T-helper 22 cell (primary cell): ENCODE data around the gene GALNTL6.
"Not testable (repeated sequence)": the region's sequence is repeated elsewhere in the genome, so short reads cannot be mapped to it uniquely, and the experiment has no call there.

Experiments used
- DNase-seq: peaks from one replicate; pipeline ENCODE4 v3.0.0-alpha.2; 2020; ENCODE audit warnings: low read depth

The GALNTL6 gene

DNA sequence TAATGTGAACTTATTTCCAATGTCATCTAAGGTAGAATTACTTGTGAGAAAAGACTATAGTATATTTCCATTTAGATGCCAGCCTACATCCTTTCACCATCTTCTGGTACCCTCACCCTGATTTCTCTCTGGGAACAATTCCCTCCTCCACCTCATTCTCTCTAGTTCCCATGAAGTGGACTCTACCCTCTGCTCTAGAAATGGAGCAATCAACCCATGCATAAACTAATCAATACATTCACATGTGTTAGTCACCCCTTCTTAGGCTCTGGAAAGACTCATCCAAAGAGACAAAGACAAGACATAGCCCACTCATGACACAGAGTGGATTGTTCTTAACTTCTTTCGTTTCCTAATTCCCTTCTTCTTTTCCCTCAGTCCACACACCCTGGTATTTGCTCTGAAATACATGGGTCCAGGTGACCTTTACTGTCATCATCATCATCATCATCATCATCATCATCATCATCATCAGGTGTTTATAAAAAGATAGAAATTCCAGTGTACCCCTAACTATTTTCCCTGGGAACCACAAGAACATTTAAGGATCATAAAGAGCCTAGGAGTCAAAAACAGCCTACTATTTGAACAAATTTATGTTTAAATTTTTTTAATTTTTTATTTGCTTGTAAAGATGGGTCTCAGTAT lies 1056.5 kb downstream of the GALNTL6 start:
- no peak for DNase-seq

DNA sequence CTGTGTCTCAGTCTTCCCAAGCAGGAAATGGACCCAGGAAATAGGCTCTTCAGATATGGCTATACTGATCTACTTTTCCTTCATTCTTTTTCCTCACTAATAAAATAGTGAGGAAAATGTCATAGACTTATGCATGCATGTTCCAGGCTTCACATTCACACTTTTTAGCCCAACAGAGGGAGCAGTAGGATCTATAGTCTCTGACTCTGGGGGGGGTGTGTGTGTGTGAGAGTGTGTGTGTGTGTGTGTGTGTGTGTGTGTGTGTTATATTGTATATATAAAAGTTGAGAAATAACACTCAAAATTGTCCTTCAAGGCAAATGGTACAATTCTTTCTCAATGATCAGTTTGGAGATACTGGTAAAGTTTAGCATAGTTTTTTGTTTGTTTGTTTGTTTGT lies 1058.2 kb downstream of the GALNTL6 start:
- DNase-seq = no peak

DNA sequence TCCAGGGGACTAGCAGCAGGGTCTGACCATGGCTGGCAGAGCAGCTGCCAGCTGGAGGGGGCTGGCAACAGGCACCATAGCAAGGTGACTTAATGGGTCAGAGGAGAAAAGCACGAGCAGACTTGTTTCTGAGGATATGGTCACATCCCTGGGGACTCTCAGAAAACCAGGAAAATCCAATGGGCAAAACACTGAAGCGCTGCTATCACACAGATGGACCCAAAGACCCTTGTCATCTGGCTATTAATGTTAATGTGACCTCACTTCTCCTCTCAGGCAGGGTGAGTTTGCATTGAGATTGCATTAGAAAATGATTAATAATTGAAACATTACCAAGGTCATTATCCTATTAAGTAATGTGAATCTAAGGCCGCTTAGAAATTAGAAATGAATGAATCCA lies 1061.7 kb downstream of the GALNTL6 start:
- no peak for DNase-seq

- no peak for DNase-seq
Observed at GRCh38 chr4:172876394-172876793, 1063.2 kb downstream of the GALNTL6 start.

DNA sequence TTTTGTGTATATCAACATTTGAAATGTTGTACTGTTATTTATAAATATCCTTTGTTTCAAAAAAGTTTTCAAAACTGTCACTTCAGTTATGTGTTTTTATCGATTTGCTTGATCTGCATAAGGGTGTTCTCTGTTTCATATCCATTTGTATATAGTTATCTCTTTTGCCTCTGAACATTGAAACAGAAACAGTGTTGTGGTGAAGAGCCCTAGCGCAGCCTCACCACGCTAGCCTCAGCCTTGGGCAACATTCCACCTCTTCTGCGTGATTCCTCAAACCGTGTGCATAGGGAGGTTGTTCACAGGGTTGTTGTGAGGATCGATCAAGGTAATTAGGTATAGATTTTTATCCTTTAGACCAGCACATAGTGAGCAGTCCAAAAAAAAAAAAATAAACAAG lies 1068.4 kb downstream of the GALNTL6 start:
- DNase-seq = no peak

DNA sequence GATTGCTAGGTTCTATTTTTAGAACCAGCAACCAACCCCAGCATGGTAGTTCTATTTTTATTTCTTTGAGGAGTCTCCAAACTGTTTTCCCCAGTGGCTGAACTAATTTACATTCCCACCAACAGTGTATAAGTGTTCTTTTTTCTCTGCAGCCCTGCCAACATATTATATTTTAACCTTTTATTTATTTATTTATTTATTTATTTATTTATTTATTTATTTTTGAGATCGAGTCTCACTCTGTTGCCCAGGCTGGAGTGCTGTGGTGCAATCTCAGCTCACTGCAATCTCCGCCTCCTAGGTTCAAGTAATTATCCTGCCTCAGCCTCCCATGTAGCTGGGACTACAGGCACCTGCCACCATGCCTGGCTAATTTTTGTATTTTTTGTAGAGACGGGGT lies 1074.2 kb downstream of the GALNTL6 start:
- not testable (repeated sequence) for DNase-seq

DNA sequence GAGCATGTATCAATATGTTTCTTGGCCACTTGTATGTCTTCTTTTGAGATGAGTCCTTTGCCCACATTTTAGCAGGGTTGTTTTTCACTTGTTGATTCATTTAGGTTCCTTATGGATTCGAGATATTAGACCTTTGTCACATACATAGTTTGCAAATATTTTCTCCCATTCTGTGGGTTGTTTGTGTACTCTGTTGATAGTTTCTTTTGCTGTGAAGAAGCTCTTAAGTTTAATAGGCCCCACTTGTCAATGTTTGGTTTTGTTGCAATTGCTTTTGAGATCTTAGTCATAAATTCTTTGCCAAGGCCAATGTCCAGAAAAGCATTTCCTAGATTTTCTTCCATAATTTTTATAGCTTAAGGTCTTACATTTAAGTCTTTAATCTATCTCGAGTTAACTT lies 1074.8 kb downstream of the GALNTL6 start:
- no peak for DNase-seq

- DNase-seq = no peak
Observed at GRCh38 chr4:172892300-172892699, 1079.1 kb downstream of the GALNTL6 start.

DNA sequence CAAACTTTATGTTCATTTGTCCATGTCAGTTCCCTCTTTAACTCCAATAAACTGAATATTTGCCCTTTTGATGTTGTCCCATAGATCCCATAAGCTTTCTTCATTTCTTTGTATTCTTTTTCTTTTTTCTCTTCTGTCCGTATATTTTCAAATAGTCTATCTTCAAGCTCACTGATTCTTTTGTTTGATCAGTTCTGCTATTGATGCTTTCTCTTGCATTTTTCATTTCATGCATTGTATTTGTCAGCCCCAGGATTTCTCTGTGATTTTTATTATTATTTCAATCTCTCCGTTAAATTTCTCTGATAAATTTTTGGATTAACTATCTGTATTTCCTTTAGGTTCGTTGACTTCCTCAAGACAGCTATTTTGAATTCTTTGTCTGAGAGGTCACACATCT lies 1082.5 kb downstream of the GALNTL6 start:
- DNase-seq = no peak

DNA sequence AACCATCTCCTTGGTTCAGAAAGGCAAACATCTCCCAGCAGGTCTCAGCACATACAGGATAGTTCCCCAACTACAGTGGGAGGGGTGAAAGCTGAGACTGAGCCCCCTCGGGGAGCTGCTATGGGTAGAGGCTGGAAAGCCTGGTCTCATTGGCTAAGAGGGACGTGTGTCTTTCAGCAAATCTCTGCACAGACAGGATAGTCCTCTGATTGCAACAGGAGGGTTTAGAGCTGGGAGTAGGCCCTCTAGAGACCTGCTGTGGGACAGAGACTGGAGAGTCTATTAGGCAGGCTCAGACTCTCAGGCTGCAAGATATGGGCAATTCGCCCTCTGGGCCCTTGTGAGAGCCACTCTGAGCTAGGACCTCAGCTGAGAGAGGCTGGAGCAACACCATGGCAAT lies 1083.8 kb downstream of the GALNTL6 start:
- DNase-seq = no peak

DNA sequence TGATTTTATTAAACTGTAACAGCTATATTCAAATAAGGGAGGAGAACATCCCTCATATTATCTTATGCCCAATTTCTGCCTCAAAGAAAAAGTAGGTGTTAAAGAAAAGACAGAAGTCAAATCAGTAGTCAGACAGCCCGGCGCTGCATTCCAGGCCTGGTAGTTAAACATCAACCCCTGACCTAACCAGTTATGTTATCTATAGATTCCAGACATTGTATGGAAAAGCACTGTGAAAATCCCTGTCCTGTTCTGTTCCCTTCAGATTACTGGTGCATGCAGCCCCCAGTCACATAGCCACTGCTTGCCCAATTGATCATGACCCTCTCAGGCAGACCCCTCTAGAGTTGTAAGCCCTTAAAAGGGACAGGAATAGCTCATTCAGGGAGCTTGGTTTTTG lies 1085.5 kb downstream of the GALNTL6 start:
- no peak for DNase-seq

GRCh38 chr4:172899861-172900260 lies 1086.7 kb downstream of the GALNTL6 start:
- no peak for DNase-seq

- no peak for DNase-seq
Observed at GRCh38 chr4:172900900-172901299, 1087.7 kb downstream of the GALNTL6 start.

- DNase-seq = not testable (repeated sequence)
Observed at GRCh38 chr4:172912468-172912867, 1099.3 kb downstream of the GALNTL6 start.

DNA sequence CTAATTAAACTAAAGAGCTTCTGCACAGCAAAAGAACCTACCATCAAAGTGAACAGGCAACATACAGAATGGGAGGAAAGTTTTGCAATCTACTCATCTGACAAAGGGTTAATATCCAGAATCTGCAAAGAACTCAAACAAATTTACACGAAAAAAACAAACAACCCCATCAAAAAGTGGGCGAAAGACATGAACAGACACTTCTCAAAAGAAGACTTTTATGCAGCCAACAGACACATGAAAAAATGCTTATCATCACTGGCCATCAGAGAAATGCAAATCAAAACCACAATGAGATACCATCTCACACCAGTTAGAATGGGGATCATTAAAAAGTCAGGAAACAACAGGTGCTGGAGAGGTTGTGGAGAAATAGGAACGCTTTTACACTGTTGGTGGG lies 1104.2 kb downstream of the GALNTL6 start:
- DNase-seq = not testable (repeated sequence)

DNA sequence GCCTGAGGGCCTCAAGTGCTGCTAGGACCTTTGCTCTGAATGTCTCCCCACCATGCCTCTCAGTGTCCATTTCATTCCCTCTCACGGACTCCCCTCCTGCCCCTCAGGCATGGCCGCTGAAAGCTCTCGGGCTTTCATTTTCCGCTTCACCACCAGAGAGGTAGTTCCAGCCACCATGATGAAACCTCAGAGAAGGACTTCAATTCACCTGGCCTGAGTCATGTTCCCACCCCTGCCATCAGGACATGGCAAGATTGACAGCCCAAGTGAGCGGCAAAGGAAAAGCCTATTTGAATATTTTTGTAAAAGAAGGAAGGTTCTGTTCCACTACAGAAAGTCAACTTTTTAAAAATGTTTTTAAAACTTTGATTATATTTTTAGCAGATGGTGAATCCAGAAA lies 1106.1 kb downstream of the GALNTL6 start:
- DNase-seq = no peak

DNA sequence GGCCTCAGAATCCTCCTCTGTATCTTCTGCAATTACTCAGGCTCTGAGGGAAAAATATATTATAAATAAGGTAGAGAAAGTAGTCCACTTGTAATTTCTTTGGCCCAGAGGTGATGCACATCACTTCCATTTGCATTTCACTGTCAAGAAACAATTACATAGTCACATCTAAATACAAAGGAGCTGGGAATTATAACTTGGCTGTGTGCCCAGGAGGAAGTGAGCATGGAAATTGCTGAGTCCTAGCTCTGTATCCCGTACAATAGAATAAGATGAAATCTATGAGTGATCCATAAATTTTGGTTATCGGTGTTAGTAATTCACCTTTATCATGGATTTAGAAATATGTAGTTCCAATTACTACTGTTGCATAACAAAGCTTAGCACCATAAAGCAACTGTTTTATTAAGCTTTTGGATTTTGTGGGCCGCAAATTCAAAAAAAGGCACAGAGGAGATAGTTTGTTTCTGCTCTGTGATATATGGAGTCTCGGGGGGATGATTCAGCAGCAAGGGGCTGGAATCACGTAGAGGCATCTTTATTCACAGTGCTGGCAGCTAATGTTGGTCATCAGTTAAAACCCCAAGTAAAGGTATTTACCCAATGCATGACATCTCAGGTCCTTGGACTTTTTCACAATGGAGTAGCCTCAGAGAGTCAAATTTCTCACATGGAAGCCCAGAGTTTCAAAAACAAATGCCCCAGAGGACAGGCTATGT lies 1114.1 kb downstream of the GALNTL6 start:
- DNase-seq = no peak

DNA sequence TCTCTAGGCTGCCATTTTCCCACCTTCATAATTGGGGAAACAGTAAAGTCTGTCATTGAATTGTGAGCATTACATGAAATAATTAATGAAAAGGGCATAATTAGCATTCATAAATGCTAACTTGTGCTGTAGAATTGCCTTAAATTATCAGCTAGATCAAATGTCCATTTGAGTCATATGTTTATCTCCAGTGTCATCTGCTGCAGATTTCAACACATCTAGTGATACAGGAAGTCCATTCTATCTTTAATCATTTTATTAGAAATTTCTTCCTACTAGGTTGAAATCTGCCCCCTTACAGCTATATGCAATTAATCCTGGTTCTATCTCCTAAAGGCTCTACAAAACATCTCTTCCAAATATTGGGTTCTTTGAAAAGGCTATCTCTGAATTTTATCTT lies 1115.1 kb downstream of the GALNTL6 start:
- no peak for DNase-seq

GRCh38 chr4:172938072-172938829 lies 1125.0 kb downstream of the GALNTL6 start:
- DNase-seq = no peak

DNA sequence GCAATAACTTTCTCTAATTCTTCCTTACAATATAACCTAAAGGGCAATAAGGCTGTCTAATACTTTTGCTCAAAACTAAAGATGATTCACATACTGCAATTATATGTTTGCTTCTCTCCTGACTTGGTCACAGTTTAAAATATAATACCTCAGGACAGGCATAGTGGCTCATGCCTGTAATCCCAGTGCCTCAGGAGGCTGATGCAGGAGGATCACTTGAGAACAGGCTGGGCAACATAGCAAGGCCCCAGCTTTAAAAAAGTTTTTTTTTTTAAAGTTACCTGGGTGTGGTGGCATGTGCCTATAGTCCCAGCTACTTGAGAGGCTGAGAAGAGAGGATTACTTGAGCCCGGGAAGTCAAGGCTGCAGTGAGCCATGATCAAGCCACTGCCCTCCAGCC lies 1125.7 kb downstream of the GALNTL6 start:
- no peak for DNase-seq

DNA sequence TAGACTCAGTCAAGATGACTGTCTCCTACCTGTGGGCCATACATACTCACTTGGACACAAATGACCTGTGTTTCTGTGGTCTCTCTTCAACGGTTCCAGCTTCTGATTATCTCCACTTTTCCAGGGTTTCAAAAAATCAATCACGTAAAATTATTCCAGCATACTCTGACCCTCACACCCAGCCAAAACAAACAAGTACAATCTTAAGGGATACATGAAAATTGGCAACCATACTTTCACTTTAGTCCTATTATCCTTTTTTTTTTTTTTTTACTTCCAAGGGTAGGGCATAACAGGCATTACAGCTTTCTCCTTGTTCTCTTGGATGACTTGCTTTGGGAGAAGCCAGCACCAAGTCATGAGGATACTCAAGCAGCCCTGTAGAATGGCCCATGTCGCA lies 1129.6 kb downstream of the GALNTL6 start:
- no peak for DNase-seq

DNA sequence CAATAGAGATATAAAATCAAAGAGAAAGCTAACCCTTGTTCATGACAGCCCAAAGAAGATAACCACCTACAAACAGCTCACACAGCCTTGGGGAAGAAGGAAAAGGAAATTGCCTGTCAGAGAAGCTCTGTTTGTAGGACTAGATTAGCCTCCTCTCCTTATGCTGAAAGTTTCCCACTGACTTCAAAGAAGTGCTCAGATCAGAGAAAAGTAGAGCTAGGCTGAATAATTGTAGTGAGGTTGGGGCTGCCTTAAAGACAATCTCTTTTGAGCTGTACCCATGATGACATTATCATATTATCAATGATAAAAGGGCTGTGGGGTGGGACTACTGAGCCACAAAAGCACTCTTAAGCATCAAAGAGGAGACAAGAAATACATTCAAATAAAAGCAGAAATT lies 1132.4 kb downstream of the GALNTL6 start:
- DNase-seq = no peak

DNA sequence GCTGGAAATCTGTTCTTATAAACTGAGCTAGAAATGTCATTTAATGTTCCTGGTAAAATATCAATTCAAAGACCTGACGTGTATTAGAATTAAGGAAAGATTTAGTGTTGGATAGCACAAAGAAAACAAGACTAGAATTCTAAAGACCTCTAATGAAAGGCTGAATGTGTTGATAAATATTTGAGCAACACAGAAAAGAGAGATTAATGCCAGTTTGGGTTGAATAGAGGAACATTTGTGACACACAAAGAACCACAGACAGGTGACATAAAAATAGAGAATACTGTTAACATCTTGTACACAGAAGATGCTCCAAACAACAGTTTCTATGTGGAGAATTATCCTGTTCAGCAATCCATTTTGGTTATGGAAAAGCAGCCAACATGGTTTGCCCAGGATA lies 1133.3 kb downstream of the GALNTL6 start:
- no peak for DNase-seq
